ENCODE measurements around the gene WDR20. TPM values are rescaled to one million over a fixed set of nuclear protein-coding genes. Genes with fewer than 3 reads are reported as not detected.

The WDR20 gene
- total RNA-seq, 1 donor: 15.6 TPM

DNA sequence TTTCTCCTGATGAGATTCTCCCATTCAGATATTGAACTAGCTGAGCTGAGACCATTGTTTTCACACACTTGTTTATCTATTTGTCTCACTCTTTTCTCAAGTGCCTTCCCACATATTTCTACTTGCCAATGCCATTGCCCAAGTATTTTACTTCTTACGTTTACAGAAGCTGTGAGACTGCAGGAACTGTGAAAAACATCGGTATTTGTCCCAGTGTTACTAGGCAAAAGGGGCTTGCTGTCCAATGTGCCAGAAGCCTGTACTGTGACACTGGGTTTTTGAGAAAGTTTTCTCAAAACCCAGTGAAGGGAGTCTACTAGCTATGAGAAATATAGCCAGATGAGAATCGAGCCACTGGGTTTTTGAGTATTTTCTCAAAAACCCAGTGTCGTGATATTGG lies 37.5 kb downstream of the WDR20 start:
- Histone ChIP-seq H3K4me1 (ENCODE audit: insufficient read depth, low read length) (peaks cover 20% of the 10 kb centered on the region), H3K9me3 (ENCODE audit: low read depth, low read length) (no peaks in the 10 kb centered on the region), H3K4me3 (ENCODE audit: insufficient read depth, low read length) (no peak overlapping the region), H3K4me2 (ENCODE audit: insufficient read depth, low read length) (no peak overlapping the region), H3K27ac (ENCODE audit: low read depth, low read length) (no peak overlapping the region), H2AFZ (ENCODE audit: low read length) (no peak overlapping the region), H4K20me1 (ENCODE audit: insufficient read depth, low read length) (peaks cover 40% of the 10 kb centered on the region), H3K79me2 (ENCODE audit: insufficient read depth, low read length) (peaks cover 74% of the 10 kb centered on the region), H3K27me3 (ENCODE audit: insufficient read depth, low read length) (no peaks in the 10 kb centered on the region), H3K36me3 (ENCODE audit: insufficient read depth, low read length) (no peaks in the 10 kb centered on the region)
- DNase-seq (ENCODE audit: insufficient read length, low spot score, missing footprints): no peak
- TF ChIP-seq, protein P1, sequence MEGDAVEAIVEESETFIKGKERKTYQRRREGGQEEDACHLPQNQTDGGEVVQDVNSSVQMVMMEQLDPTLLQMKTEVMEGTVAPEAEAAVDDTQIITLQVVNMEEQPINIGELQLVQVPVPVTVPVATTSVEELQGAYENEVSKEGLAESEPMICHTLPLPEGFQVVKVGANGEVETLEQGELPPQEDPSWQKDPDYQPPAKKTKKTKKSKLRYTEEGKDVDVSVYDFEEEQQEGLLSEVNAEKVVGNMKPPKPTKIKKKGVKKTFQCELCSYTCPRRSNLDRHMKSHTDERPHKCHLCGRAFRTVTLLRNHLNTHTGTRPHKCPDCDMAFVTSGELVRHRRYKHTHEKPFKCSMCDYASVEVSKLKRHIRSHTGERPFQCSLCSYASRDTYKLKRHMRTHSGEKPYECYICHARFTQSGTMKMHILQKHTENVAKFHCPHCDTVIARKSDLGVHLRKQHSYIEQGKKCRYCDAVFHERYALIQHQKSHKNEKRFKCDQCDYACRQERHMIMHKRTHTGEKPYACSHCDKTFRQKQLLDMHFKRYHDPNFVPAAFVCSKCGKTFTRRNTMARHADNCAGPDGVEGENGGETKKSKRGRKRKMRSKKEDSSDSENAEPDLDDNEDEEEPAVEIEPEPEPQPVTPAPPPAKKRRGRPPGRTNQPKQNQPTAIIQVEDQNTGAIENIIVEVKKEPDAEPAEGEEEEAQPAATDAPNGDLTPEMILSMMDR (IDR thresholded peaks at IDR 0.05; ENCODE audit: extremely low read depth, low read depth, low read length): no peak

DNA sequence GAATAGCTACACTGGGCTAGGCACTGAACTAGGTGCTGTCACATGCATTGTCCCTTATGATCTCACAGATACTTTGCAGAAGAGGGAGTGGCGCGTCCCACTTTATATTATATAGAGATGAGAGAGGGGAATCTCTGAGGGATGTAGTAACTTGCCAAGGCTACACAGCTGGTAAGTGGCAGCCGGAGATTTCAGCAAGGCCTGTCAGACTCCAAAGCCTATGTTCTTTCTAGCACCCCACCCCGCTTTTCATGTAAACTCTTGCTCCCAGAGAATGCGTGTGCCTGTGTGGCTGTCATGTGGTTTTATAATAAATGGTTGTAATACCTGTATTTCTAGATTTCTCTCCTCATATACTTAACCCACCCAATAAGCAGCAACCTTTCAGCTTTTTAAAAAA lies 39.1 kb downstream of the WDR20 start:
- peaks cover 35% of the 10 kb centered on the region for H3K4me1 ChIP-seq (ENCODE audit: insufficient read depth, low read length)
- no peak overlapping the region for H3K27ac ChIP-seq (ENCODE audit: low read depth, low read length)
- no peak for DNase-seq (ENCODE audit: insufficient read length, low spot score, missing footprints)
- H3K4me2 ChIP-seq (ENCODE audit: insufficient read depth, low read length): no peak overlapping the region
- H3K4me3 ChIP-seq (ENCODE audit: insufficient read depth, low read length): no peak overlapping the region
- peaks cover 50% of the 10 kb centered on the region for H4K20me1 ChIP-seq (ENCODE audit: insufficient read depth, low read length)
- no peaks in the 10 kb centered on the region for H3K9me3 ChIP-seq (ENCODE audit: low read depth, low read length)
- TF ChIP-seq, protein P1 (IDR thresholded peaks at IDR 0.05; ENCODE audit: extremely low read depth, low read depth, low read length): no peak
- H3K79me2 ChIP-seq (ENCODE audit: insufficient read depth, low read length): peaks cover 80% of the 10 kb centered on the region
- H3K27me3 ChIP-seq (ENCODE audit: insufficient read depth, low read length): no peaks in the 10 kb centered on the region
- H2AFZ ChIP-seq (ENCODE audit: low read length): no peak overlapping the region
- no peaks in the 10 kb centered on the region for H3K36me3 ChIP-seq (ENCODE audit: insufficient read depth, low read length)

DNA sequence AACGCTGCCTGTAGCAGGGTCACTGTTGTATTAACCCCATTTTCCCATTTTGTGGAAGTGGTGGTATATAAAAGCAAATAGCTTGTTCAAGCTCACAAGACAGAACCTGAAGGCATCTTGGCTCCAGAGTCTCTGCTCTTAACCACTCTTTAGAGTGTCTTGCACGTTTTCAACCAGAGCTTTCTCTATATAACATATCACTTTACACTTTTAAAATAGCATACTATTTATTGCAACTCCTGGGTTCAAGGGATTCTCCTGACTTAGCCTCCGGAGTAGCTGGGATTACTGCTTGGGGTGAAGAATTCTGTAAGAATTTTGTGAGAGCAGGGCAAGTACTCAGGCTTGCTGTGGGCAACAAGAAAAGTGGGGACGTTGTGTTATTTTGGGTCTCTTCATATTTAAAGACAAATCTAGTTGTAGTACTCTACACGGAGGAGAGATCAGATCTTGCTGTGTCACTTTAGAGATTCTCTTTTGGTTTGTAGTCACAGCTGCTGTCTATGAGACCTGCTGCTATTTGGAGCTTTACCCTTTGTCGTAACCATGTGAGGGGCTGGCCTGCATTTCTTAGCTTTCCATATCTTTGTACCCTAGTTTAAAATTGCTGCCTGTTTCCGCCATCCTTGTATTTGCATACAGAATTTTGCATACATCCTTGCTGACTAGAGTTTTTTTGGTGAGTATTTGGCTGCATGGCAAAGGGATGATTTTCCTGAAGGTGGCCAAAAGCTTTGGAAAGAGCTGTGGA lies 40.7 kb downstream of the WDR20 start:
- Histone ChIP-seq H3K36me3 (ENCODE audit: insufficient read depth, low read length) (no peaks in the 10 kb centered on the region), H2AFZ (ENCODE audit: low read length) (no peak overlapping the region), H3K4me2 (ENCODE audit: insufficient read depth, low read length) (no peak overlapping the region), H3K9me3 (ENCODE audit: low read depth, low read length) (no peaks in the 10 kb centered on the region), H3K4me3 (ENCODE audit: insufficient read depth, low read length) (no peak overlapping the region), H3K27ac (ENCODE audit: low read depth, low read length) (no peak overlapping the region), H4K20me1 (ENCODE audit: insufficient read depth, low read length) (peaks cover 54% of the 10 kb centered on the region), H3K27me3 (ENCODE audit: insufficient read depth, low read length) (no peaks in the 10 kb centered on the region), H3K4me1 (ENCODE audit: insufficient read depth, low read length) (peaks cover 33% of the 10 kb centered on the region), H3K79me2 (ENCODE audit: insufficient read depth, low read length) (peaks cover 83% of the 10 kb centered on the region)
- DNase-seq (ENCODE audit: insufficient read length, low spot score, missing footprints): no peak
- TF ChIP-seq, protein P1 (IDR thresholded peaks at IDR 0.05; ENCODE audit: extremely low read depth, low read depth, low read length): no peak

DNA sequence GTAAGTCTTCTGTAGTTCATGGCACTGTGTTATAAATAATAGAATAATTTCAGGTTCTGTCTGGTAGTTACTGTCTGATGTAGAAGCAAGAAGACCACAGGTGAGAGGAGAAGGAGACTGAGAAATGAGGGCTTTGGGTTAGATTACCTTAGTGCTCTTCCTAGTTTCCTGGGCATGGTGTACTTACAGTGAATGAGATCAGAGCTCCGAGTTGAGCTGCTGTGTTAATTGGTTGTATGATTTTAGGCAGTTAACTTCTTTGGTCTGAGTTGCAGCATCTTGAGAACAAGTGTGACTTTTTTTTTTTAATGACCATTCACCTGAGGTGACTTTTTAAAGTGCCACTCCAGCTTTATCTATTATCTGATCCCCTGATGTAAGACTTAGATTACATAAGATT lies 41.5 kb downstream of the WDR20 start:
- Histone ChIP-seq H3K4me1 (ENCODE audit: insufficient read depth, low read length) (peaks cover 33% of the 10 kb centered on the region), H3K4me2 (ENCODE audit: insufficient read depth, low read length) (no peak overlapping the region), H4K20me1 (ENCODE audit: insufficient read depth, low read length) (peaks cover 54% of the 10 kb centered on the region), H3K36me3 (ENCODE audit: insufficient read depth, low read length) (no peaks in the 10 kb centered on the region), H3K27ac (ENCODE audit: low read depth, low read length) (no peak overlapping the region), H3K79me2 (ENCODE audit: insufficient read depth, low read length) (peaks cover 85% of the 10 kb centered on the region), H3K9me3 (ENCODE audit: low read depth, low read length) (no peaks in the 10 kb centered on the region), H3K27me3 (ENCODE audit: insufficient read depth, low read length) (no peaks in the 10 kb centered on the region), H3K4me3 (ENCODE audit: insufficient read depth, low read length) (no peak overlapping the region), H2AFZ (ENCODE audit: low read length) (no peak overlapping the region)
- DNase-seq (ENCODE audit: insufficient read length, low spot score, missing footprints): no peak
- TF ChIP-seq, protein P1 (IDR thresholded peaks at IDR 0.05; ENCODE audit: extremely low read depth, low read depth, low read length): no peak

Measured in osteoblast (primary cell).